ENCODE results near the gene ADGRF1.

DNA sequence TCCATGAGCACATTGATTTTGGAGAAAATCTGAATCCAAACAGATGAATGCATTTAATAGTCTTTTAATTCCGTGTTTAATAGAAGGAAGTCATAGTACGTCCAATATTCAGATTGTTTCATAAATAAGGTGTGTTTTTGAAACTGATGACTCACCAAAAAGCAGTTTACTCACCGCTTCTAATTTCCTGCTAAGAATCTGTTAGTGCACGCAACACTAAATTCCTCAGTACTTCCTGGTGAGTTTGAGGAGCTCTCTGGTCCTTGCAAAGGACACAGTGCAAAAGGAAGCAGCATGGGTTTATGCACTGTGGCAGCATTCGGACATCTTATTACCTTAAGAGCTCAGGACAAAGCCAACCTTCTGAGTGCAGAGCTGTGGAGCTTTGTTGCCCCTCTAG is 2.3 kb upstream of the ADGRF1 start:
- TF ChIP-seq EP300 (IDR thresholded peaks at IDR 0.05) (no peak), POLR2AphosphoS5 (IDR thresholded peaks at IDR 0.05) (peak in 2 of 3 donors; percentile 81 to 87), CTCF (IDR thresholded peaks at IDR 0.05) (no peak), POLR2A (IDR thresholded peaks at IDR 0.05) (no peak)

Measured in stomach (tissue), 4 donors.